NCI-H1105 (cell line): ENCODE data around the gene LKAAEAR1.

ENCODE experiments used
- DNase-seq: peaks from one replicate; lab custom pipeline; 2025; lab: John Stamatoyannopoulos, UW

The LKAAEAR1 gene

GRCh38 chr20:64050261-64051032, 33.8 kb downstream of the LKAAEAR1 start:
- no peak for DNase-seq

GRCh38 chr20:64049878-64050260, 34.3 kb downstream of the LKAAEAR1 start:
- no peak for DNase-seq

DNA sequence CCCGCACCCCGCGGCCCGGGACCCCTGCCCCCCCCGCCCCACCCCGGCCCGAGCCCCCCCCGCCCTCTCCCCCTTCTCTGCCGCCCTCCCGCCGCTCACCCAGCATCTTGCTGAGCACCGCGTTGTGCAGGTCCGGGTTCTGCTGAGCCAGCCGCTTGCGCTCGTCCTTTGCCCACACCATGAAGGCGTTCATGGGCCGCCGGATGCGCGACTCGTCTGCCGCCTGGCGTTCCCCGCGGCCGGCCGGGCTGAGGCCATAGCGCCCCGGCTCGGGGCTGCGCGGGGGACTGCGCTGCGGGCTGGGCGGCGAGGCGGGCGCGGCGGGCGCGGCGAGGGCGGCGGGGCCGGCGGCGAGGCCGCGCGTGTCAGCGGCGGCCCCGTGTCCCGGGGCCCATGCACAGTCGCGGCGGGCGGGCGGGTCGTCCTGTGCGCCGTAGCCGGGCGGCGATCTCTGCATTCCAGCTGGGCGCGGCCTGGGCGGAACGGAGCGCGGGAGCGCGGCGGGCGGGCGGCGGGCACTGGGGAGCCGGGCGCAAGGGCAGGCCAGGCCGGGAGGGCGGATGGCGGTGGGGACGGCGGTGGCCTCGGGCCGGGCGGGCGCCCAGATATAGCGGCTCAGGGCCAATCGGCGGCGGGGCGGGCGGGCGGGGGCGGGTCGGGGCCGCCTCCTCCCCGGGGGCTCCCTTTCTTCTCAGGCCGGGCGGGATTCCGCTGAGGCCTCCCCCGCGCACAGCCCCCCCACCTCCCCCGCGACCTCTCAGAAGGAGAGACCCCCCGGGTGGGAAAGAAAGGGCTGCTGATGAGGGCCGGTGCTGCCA, 34.9 kb downstream of the LKAAEAR1 start, which contains the start of gene SOX18:
TSS of gene SOX18 (minus strand) at position 580 of the 818 bp plus-strand sequence. CDS start at position 457, 123 bp downstream.
- DNase-seq = no peak

DNA sequence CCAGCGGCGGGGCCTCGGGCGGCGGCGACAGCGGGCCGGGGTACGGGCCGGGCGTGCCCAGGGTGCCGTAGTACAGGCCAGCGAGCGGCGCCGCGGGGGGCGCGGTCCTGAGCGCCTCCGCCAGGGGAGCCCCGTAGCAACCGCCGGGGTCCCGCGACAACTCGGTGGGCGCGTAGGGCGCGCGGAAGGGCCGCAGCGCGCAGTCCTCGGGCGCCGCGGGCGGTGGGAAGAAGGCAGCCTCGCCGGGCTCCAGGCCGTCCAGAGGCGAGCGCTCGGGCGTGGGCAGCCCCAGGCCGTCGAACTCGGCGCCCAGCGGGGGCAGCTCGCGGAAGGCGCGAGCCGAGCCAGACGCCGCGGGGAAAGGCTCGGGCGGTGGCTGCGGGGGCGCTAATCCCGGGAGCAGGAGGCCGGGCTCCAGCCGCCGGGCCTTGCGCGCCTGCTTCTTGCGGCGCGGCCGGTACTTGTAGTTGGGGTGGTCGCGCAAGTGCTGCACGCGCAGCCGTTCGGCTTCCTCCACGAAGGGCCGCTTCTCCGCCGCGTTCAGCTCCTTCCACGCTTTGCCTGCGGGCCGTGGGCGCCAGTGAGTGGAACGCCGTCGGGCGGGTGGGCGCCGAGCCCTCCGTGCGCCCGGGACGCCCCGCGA, 35.7 kb downstream of the LKAAEAR1 start:
- no peak for DNase-seq

DNA sequence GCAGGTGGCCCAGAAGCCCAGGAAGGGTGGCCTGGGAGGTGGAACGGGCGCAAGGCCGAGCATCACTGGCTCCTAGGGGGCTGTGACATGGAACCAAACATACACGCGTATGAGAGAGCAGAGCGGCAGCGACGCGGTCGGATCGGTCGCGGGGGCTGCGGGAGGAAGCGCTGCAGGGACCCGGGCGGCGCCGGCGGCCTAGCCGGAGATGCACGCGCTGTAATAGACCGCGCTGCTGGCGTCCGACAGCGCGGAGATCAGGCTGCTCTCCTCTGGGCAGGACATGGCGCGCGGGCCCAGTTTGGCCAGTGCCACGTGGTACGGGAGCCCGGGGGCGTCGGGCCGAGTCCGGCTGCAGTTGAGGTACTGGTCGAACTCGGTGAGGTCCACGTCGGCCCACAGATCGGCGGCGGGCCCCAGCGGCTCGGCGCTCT, 36.2 kb downstream of the LKAAEAR1 start:
- DNase-seq = no peak

- DNase-seq = no peak
These were observed 37.2 kb downstream of the LKAAEAR1 start for GRCh38 chr20:64047046-64047389.

GRCh38 chr20:64045346-64046011, 38.7 kb downstream of the LKAAEAR1 start:
- DNase-seq = no peak

DNA sequence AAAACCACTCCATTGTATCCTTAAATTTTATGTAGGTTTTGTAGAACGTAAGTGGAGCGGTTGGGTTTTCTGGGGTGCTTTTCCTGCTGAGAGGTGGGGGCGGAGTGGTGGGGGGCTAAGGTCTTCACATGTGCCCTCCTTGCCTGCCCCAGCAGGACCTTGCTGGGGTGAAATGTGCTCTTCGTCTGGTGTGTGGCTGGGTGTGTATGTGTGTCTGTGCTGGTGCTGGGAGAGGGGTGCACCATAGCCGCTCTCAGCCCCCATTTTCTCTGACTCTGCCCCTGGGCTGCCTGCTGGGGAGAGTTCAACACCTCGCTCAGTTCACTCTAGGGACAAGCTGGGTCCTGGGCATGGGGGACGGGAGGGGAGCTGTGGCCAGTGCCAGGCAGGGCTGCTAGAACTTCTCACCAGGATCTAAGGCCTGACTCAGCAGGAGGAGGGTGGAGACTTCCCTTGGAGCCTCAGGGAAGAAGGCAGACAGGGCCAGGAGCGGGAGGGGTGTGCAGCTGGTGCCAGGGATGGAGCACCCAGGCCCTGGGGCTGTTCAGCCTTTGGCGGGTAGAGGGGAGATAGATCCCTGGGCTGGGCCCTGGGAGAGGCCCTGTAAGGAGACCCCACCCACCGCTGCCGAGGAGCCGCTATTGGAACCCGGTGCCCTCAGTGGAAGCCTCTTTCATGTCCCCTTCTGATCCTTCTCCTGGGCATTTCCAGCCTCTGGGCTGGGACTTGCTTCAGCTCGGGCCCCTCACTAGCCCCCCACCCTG, 39.5 kb downstream of the LKAAEAR1 start:
- DNase-seq = no peak

DNA sequence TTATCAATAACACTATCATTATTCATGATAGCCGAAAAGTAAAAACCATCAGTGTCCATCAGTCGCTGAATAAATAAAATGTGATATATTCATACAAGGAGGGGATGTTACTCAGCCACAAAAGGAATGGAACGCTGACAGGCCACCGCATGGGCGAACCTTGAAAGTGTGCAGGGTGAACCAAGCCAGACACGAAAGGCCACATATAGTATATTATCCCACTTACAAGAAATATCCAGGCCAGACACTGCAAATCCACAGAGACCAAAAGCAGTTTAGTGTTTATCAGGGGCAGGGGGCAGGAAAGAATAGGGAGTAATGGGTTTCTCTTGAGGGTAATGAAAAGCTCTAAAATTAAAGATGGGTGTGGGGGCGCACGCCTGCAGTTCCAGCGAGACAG, 40.4 kb downstream of the LKAAEAR1 start:
- no peak for DNase-seq

DNA sequence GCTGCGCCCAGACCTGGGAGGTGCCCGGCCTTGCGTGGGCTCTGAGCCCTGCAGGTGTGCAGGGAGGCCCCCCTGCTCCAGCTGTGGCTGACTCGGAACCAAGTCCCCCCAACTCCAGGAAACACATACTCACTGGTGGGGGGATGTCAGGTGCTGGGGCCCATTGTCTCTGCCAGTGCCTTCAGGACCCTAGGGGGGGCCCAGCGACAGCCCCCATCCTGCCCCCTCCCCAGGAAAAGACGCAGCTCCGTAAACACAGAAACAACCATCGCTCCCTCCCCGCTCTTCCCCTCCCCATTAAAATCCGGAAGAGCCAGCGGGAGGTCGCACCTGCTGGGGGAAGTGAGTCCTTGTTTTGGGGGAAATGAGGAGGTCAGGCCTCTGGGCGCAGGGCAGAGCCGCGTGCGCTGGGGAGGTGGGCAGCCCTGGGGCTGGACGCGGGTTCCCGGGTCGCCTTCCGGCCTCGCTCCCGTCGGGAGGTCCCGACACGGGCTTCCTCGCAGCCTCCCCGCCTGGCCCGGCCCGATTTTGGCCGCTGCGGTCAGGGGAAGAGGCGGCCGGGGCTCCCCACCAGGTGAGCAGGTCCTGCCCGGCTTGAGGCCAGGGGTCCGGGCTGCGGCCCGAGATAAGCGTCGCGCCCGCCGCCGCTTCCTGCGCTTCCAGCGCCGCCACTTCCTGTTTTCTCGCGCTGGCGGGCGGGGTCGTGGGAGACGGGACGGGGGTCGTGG, 42.0 kb downstream of the LKAAEAR1 start:
- no peak for DNase-seq

GRCh38 chr20:64041781-64042053, 42.5 kb downstream of the LKAAEAR1 start:
- DNase-seq = no peak

DNA sequence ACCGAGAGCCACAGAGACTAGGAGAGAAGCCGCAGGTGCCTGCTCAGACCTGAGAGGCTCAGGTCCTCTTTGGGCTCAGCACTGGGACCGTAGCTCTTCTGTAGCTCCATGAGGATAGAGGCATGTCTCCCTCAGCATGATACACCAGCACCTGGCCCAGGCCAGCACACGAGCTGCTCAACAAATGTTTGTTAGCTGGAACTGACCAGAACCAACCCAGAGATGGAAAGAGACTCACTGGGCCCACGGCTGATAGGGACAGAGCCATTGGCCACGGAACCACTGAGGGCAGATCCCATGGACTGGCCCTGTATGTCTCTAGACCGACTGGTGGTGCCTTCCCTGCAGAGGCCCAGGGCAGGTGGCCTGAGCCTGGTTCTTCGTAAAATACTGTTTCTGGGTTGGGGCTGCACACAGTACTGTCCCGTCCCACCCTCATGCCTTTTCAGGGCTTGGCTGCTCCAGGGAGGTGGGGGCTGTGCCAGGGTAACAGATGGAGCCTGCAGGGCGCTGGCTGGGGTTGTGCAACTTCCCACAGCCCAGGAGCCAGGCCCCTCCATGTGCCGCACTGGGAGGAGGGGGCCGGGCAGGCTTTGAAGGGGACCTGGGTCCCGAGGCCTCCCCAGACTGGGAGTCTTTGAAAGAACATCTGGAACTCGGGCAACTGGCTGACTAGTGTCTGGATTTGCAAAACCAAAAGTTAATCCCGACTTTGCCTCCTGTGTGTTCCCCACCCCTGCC, 43.0 kb downstream of the LKAAEAR1 start:
- no peak for DNase-seq

DNA sequence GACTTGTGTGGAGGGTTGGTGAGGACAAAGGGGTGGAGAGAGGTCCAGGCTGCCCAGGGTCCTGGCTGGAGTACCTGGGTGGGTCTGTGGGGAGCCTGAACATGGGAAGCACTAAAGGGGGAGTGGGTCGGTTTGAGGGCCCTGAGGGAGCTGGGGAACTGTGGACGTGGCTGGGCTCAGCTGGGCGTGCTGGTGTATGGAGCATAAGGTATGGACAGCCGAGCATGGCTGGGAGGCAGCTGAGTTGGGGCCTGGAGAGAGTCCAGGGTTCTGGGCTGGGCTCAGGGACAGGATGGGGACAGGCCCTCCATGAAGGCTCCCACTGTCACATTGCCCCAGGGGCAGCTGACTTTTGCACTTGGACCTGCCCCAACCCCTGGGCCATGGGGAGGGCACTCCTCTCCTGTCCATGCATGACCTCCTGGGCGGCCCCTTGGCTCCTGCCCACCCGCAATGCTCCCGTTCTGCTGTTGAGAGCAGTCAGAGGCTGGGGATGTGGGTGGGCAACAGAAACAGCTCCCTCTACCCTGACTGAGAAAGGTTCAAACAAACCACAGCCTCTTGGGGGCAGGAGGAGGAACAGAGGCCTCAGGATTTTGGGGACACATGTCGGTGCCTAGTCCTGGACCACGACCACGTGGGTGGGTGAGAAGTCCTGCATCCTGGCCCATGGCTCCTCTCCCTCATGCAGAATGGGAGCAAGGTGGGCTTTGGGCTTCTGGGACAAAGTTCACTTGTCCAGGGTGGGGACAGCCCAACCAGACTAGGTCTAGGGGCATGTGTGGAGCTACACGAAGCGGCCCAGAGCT, 43.8 kb downstream of the LKAAEAR1 start:
- DNase-seq = no peak

GRCh38 chr20:64039293-64040160, 44.7 kb downstream of the LKAAEAR1 start:
- no peak for DNase-seq

GRCh38 chr20:64038565-64039292, 45.5 kb downstream of the LKAAEAR1 start:
- DNase-seq = peak; percentile 61

GRCh38 chr20:64038224-64038564, 46.0 kb downstream of the LKAAEAR1 start:
- no peak for DNase-seq

DNA sequence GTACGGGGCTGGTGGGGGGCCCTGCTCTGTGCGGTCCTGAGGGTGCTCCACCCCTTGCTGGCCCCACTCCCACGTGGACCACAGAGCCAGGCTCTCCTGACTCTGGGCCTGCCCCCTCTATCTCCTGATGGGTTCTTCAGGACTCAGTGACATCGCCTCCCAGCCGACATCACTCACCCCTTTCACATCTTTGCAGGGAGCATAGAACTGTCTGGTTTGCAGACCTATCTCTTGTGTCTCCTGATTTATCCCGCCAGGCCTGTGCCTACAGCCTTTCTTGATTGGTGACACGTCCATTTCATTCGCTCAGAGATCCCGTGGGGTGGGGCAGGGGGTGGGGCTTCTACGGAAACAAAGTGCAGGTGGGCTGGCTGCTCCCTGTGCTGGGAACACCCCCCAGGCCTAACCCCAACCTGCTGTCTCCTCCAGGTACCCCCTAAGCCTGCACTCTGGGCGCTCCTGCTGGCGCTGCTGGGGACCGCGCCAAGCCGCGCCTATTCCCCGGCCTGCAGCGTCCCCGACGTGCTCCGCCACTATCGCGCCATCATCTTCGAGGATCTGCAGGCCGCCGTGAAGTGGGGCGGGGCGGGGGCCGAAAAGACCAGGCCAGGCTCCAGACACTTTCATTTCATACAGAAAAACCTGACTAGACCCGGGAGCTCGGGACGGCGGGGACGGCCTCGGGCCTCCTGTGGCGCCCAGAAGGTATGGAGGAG, 46.5 kb downstream of the LKAAEAR1 start:
- DNase-seq = peak; percentile 36
